ENCODE results near the gene ANK3.

The ANK3 gene

GRCh38 chr10:60340973-60341372, 48.7 kb downstream of the ANK3 start:
- DNase-seq, result no peak

GRCh38 chr10:60339757-60340156, 49.9 kb downstream of the ANK3 start:
- DNase-seq, result no peak

- DNase-seq, result no peak
These were observed 50.9 kb downstream of the ANK3 start for GRCh38 chr10:60338786-60339185.

- no peak for DNase-seq
These were observed 51.6 kb downstream of the ANK3 start for GRCh38 chr10:60338002-60338564.

- no peak for DNase-seq
These were observed 52.6 kb downstream of the ANK3 start for GRCh38 chr10:60336901-60337630.

GRCh38 chr10:60335708-60336107, 54.0 kb downstream of the ANK3 start:
- no peak for DNase-seq

- no peak for DNase-seq
These were observed 54.7 kb downstream of the ANK3 start for GRCh38 chr10:60334991-60335390.

GRCh38 chr10:60332371-60332770, 57.3 kb downstream of the ANK3 start:
- DNase-seq, result no peak

- no peak for DNase-seq
These were observed 57.8 kb downstream of the ANK3 start for GRCh38 chr10:60331886-60332285.

GRCh38 chr10:60323162-60323561, 66.5 kb downstream of the ANK3 start:
- DNase-seq, result no peak

- no peak for DNase-seq
These were observed 69.0 kb downstream of the ANK3 start for GRCh38 chr10:60320666-60321065.

GRCh38 chr10:60316029-60316428, 73.6 kb downstream of the ANK3 start:
- DNase-seq, result no peak

GRCh38 chr10:60315311-60315710, 74.4 kb downstream of the ANK3 start:
- DNase-seq, result no peak

GRCh38 chr10:60314069-60314940, 75.4 kb downstream of the ANK3 start:
- no peak for DNase-seq

- DNase-seq, result no peak
These were observed 76.1 kb downstream of the ANK3 start for GRCh38 chr10:60313589-60313952.

GRCh38 chr10:60312818-60313588, 76.7 kb downstream of the ANK3 start:
- no peak for DNase-seq

- no peak for DNase-seq
These were observed 77.9 kb downstream of the ANK3 start for GRCh38 chr10:60311821-60312220.

- DNase-seq, result no peak
These were observed 78.9 kb downstream of the ANK3 start for GRCh38 chr10:60310740-60311139.

- no peak for DNase-seq
These were observed 79.8 kb downstream of the ANK3 start for GRCh38 chr10:60309891-60310290.

- no peak for DNase-seq
These were observed 80.3 kb downstream of the ANK3 start for GRCh38 chr10:60309371-60309770.

- DNase-seq, result no peak
These were observed 84.2 kb downstream of the ANK3 start for GRCh38 chr10:60305380-60305892.

GRCh38 chr10:60304829-60305379, 84.8 kb downstream of the ANK3 start:
- DNase-seq, result no peak

- DNase-seq, result no peak
These were observed 85.9 kb downstream of the ANK3 start for GRCh38 chr10:60303778-60304177.

Measured in T1000 (cell line).